Cardiac fibroblast (primary cell): ENCODE data around the gene ATF7IP2.
A peak's percentile ranks its signal among the peaks of the same experiment; 100 is the strongest.

Experiments
- DNase-seq, 2 donors: peaks; one replicate each; pipeline versions ENCODE4 v3.0.0 to v3.0.0-alpha.2; 2010; ENCODE audit warnings: low read depth in 2 of 2
- H3K4me3 ChIP-seq, 2 donors: replicated peaks in 1 of 2; 1 replicate in 1 of 2; 2 replicates in 1 of 2; pipeline ENCODE4 v1.5.1; 2011; ENCODE audit warnings: low read depth in 2 of 2, low read length in 2 of 2, mild to moderate bottlenecking in 2 of 2, moderate library complexity in 1 of 2
- TF ChIP-seq, protein P1 (sequence below): IDR thresholded peaks from one replicate; pipeline ENCODE4 v1.5.1; 2011; ENCODE audit warnings: low read depth, mild to moderate bottlenecking, low read length, inconsistent platforms

ATF7IP2 gene

DNA sequence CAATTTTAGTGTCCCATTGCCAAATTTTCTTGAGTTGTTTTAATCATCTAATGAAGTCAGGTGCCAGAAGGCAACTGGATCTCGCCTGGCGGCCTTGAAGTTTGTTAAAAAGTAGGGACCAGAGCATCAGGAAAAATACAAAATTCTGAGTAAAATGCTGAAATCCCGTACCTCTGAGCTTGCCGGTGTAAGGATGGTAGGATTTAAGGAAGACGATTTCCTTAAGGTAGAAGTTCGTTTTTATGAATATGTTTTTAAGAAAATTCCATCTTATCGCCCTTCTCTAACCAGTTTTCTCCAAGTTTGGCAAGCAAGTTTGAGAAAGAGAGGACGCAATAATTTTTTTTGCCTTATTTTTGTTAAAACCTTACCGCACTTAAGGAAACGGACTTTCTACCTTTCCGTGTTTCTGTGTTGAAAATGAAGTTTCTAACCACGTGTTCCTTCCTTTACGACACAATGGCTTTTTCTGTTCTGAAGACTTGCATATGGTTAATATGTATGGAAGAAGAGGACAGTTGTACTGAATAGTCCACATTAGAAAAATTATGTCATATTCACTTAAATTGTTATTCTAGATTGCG lies 748 bp downstream of the ATF7IP2 start:
- H3K4me3 ChIP-seq = peak overlapping the region; percentile 60 to 66
- DNase-seq = peak; percentile 8 to 17
- TF ChIP-seq, protein P1, sequence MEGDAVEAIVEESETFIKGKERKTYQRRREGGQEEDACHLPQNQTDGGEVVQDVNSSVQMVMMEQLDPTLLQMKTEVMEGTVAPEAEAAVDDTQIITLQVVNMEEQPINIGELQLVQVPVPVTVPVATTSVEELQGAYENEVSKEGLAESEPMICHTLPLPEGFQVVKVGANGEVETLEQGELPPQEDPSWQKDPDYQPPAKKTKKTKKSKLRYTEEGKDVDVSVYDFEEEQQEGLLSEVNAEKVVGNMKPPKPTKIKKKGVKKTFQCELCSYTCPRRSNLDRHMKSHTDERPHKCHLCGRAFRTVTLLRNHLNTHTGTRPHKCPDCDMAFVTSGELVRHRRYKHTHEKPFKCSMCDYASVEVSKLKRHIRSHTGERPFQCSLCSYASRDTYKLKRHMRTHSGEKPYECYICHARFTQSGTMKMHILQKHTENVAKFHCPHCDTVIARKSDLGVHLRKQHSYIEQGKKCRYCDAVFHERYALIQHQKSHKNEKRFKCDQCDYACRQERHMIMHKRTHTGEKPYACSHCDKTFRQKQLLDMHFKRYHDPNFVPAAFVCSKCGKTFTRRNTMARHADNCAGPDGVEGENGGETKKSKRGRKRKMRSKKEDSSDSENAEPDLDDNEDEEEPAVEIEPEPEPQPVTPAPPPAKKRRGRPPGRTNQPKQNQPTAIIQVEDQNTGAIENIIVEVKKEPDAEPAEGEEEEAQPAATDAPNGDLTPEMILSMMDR = no peak

DNA sequence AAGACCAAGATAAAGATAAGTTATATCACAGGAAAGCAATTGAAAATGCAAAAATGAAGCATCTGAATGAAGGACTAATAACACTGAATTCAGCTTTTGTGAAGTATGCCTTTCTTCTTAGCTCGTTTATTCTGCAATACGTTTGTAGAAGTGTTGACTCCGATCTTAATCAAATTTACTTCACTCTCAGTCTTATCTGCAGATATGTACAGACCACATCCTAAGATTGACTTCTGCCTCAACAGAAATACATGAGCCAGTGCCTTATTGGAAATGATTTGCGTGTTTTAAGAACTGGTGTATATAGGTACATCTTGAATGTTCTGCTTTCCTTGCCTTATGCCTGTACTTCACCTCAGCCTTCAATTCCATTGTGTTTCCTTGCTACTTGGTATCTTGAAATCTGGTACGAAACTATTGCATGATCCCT lies 1.3 kb downstream of the ATF7IP2 start:
- no peak for DNase-seq
- TF ChIP-seq, protein P1 = no peak
- H3K4me3 ChIP-seq = peak overlapping the region in 1 of 2 donors; percentile 66

DNA sequence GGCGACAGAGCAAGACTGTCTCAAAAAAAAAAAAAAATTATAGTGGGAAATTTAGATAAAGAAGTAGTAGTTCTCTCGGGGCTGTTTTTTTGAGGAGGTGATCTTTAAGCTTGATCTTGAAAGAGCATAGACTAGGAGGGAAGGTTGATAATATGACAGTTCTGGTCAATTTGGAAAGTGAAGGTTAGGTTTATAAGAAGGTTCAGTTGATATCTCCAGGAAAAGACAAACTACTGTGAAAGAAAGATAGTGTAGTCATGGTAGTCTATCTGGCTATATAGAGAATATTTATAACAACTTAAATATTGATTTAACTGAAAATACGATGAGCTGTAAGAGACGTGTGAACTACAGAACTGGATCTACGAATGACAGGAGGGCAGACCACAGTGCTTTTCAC lies 3.1 kb downstream of the ATF7IP2 start:
- no peak for DNase-seq
- TF ChIP-seq, protein P1 = no peak
- H3K4me3 ChIP-seq = no peak overlapping the region

DNA sequence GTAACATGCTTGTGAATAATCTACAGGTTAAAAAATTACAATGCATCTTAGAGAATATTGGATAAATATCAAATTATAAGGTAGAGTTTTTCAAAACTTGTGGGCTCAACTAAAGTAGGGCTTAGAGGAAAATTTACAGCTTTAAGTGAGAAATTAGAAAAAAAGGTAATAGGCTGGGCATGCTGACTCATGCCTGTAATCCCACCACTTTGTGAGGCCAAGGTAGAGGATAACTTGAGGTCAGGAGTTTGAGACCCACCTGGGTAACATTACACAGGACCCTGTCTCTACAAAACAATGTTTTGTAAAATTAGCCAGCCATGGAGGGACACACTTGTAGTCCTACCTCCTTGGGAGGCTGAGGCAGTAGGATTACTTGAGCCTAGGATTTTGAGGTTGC lies 4.5 kb downstream of the ATF7IP2 start:
- H3K4me3 ChIP-seq = no peak overlapping the region

DNA sequence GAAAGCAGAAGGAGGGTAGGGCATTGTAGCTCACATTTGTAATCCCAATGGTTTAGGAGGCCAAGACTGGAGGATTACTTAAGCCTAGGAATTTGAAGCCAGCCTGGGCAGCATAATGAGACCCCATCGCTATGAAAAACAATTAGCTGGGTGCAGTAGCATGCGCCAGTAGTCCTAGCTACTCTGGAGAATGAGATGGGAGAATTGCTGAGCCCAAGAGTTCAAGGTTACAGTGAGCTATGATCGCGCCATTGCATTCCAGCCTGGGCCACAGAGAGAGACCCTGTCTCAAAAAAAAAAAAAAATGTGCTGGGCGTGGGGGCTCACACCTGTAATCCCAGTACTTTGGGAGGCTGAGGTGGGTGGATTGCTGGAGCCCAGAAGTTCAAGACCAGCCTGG lies 5.0 kb downstream of the ATF7IP2 start:
- no peak overlapping the region for H3K4me3 ChIP-seq
- TF ChIP-seq, protein P1 = no peak
- DNase-seq = no peak

More for the DNA sequence above, 4.5 kb downstream of the ATF7IP2 start:
- TF ChIP-seq, protein P1 = no peak
- no peak for DNase-seq

DNA sequence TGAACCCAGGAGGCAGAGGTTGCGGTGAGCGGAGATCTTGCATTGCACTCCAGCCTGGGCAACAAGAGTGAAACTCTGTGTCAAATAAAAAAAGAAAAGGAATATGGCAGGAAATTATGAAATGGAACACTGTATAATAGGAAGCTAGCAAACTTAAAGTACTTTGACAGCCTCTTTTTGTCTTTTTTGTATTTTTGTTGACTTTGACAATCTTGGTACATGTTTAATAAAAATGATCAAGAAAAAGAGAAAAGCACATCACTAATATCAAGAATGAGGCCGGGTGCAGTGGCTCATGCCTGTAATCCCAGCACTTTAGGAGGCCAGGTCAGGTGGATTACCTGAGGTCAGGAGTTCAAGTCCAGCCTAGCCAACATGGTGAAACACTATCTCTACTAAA lies 5.5 kb downstream of the ATF7IP2 start:
- TF ChIP-seq, protein P1 = no peak
- DNase-seq = no peak

DNA sequence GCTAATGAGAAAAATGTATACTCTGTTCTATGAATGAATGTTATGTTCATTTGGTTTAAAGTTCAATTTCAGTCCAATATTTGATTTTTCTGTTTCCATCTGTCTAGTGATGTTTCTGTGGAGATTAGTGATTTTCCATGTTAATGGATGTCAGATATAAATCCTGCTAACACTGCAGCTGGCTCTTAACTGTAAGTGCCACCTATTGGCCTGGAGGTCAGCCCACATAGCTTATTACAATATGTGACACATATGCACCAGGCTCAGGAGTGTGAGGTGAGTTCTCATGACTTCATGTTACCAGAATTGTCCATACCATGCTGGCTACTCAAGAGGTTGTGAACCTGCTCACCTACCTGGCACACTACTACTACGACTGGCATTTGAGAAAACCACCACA lies 17.1 kb downstream of the ATF7IP2 start:
- no peak for DNase-seq
- no peak overlapping the region for H3K4me3 ChIP-seq
- TF ChIP-seq, protein P1 = no peak

More for the DNA sequence above, 5.5 kb downstream of the ATF7IP2 start:
- no peak overlapping the region for H3K4me3 ChIP-seq
